GM12878 (cell line): Measurements from ENCODE around the gene YKT6. TPM values are rescaled to one million over a fixed set of nuclear protein-coding genes. Genes with fewer than 3 reads are reported as not detected.

Source experiments
- ATAC-seq: fragments of 200-7000 bp; cut with Tn5 transposase; 3 replicates; pipeline ENCODE4 v1.9.1; 2020; ENCODE audit warnings: mild to moderate bottlenecking, moderate library complexity
- BruUV-seq: library from RNA; stranded (reverse); fragments of 400-500 nt; replicated peaks from 2 replicates; lab custom pipeline; 2021; lab: Mats Ljungman, UMichigan
- CTCF ChIA-PET: fragments of 300-600 bp; sonication (Branson Sonifier 250); formaldehyde crosslinking; extraction: SDS; loops from one replicate; lab custom pipeline; 2021; ENCODE audit warnings: inconsistent platforms; lab: Yijun Ruan, JAX
- POLR2A ChIA-PET: fragments of 350-600 bp; formaldehyde crosslinking; extraction: SDS; loops from one replicate; lab custom pipeline; 2021; ENCODE audit warnings: inconsistent platforms; lab: Charles Lee
- RAD21 ChIA-PET: fragments of 300-600 bp; sonication (Branson Sonifier 250); formaldehyde crosslinking; loops from one replicate; lab custom pipeline; 2023; ENCODE audit warnings: antibody characterized with exemption; ENCODE audit not compliant: unreplicated experiment; lab: Charles Lee
- SMC1A ChIA-PET: fragments of 300-600 bp; sonication (Branson Sonifier 250); formaldehyde crosslinking; loops from one replicate; lab custom pipeline; 2023; ENCODE audit not compliant: unreplicated experiment, uncharacterized antibody; lab: Charles Lee
- DNase-seq: peaks from one replicate; pipeline ENCODE4 v3.0.0-alpha.2; 2011; ENCODE audit warnings: low read depth, low spot score
- FAIRE-seq: peaks from 3 replicates; lab custom pipeline; 2011; peaks lifted over from hg19 to GRCh38; lab: Jason Lieb, UNC
- H2AFZ ChIP-seq: 2 replicates; pipeline ENCODE4 v1.6.0; 2011; ENCODE audit warnings: low read depth, low read length, control low read depth; ENCODE audit not compliant: control insufficient read depth
- H3K27ac ChIP-seq: 2 replicates; pipeline ENCODE4 v1.5.1; 2011; ENCODE audit warnings: control low read depth; ENCODE audit not compliant: control insufficient read depth, insufficient read depth
- H3K27me3 ChIP-seq, 2 experiments: replicated peaks in 1 of 2; 2 replicates each; pipeline versions ENCODE4 v1.6.0 to v1.6.1; 2011; ENCODE audit warnings: low read length in 1 of 2; ENCODE audit not compliant: control insufficient read depth in 2 of 2, insufficient read depth in 2 of 2
- H3K36me3 ChIP-seq, 2 experiments: 2 replicates each; pipeline ENCODE4 v1.5.1; 2011; ENCODE audit warnings: low read length in 1 of 2; ENCODE audit not compliant: control insufficient read depth in 2 of 2, insufficient read depth in 2 of 2
- H3K4me1 ChIP-seq: 2 replicates; pipeline ENCODE4 v1.6.1; 2011; ENCODE audit warnings: mild to moderate bottlenecking, low read length, moderate library complexity, mixed read lengths; ENCODE audit not compliant: control insufficient read depth, insufficient read depth
- H3K4me2 ChIP-seq: 2 replicates; pipeline ENCODE4 v1.6.0; 2011; ENCODE audit warnings: control low read depth; ENCODE audit not compliant: control insufficient read depth, insufficient read depth
- H3K4me3 ChIP-seq: fragments of 200-600 bp; sonication (generic); 2 replicates; pipeline ENCODE4 v1.5.1; 2016
- H3K79me2 ChIP-seq: 2 replicates; pipeline ENCODE4 v1.6.0; 2011; ENCODE audit warnings: low read length; ENCODE audit not compliant: control insufficient read depth, insufficient read depth
- H3K9ac ChIP-seq: 2 replicates; pipeline ENCODE4 v1.8.0; 2011; ENCODE audit warnings: low read length, control low read depth, mixed read lengths; ENCODE audit not compliant: control insufficient read depth, insufficient read depth
- H3K9me3 ChIP-seq: replicated peaks from 3 replicates; pipeline ENCODE4 v1.5.1; 2011; ENCODE audit warnings: mild to moderate bottlenecking, low read length; ENCODE audit not compliant: control insufficient read depth, insufficient read depth
- H4K20me1 ChIP-seq: 2 replicates; pipeline ENCODE4 v1.6.0; 2011; ENCODE audit not compliant: control insufficient read depth, insufficient read depth
- NR2C1 ChIP-seq: fragments of 450-650 bp; IDR thresholded peaks from 2 replicates; pipeline ENCODE4 v1.6.1; 2017; ENCODE audit warnings: antibody characterized with exemption, mild to moderate bottlenecking, moderate library complexity
- NR2C2 ChIP-seq: IDR thresholded peaks from 2 replicates; pipeline ENCODE4 v1.6.1; 2011; ENCODE audit warnings: borderline replicate concordance, low read depth; ENCODE audit not compliant: control insufficient read depth, insufficient read length
- TCF7 ChIP-seq: IDR thresholded peaks from 2 replicates; pipeline ENCODE4 v1.6.1; 2014; ENCODE audit warnings: antibody characterized with exemption, borderline replicate concordance
- YBX1 ChIP-seq: fragments of 450-650 bp; IDR thresholded peaks from 2 replicates; pipeline ENCODE4 v1.6.1; 2016; ENCODE audit warnings: antibody characterized with exemption
- WGBS: methylation state at CpG from one replicate; pipeline ENCODE4 v1.1.6; 2016; ENCODE audit warnings: low lambda C conversion rate; ENCODE audit not compliant: insufficient replicate concordance, insufficient coverage; ENCODE audit errors: missing lambda C conversion rate; 5-methylcytosine and 5-hydroxymethylcytosine counted together
- in situ Hi-C: fragments of 300-500 bp; cut with MboI; formaldehyde crosslinking; loops from 9 replicates; pipeline ENCODE4 v1.14.3; 2018; ENCODE audit warnings: mixed read lengths
- intact Hi-C: fragments of 100-400 bp; cut with micrococcal nuclease; formaldehyde crosslinking; loops from one replicate; pipeline ENCODE4 v1.14.2; 2022; ENCODE audit not compliant: unreplicated experiment
- polyA plus RNA-seq, 11 experiments: library from polyadenylated mRNA; depleted of rRNA in 4 of 11; unstranded in 6 of 11; stranded (reverse) in 5 of 11; fragments of >200 nt; fragmentation: Nextera tagmentation in 4 of 11; fragmentation: Illumina TruSeq in 1 of 11; extraction: Ambion mirVana in 4 of 11; extraction: Trizol in 1 of 11; gene quantifications; 1 replicate in 1 of 11; 2 replicates in 10 of 11; pipeline versions ENCODE4 v1.2.1 to v1.2.3, GENCODE V29; 2011 to 2016; ENCODE audit warnings: inconsistent platforms in 2 of 11, missing spikeins in 2 of 11, low read depth in 1 of 11
- total RNA-seq, 4 experiments: library from RNA; depleted of rRNA in 3 of 4; stranded (reverse); fragments of >200 nt in 3 of 4; fragmentation: Illumina TruSeq in 1 of 4; extraction: Trizol in 1 of 4; gene quantifications; 2 replicates each; pipeline versions ENCODE4 v1.2.1 to v1.2.3, GENCODE V29; 2013 to 2021

YKT6 gene
- total and polyA plus RNA-seq, 10 of the 15 experiments (the other 5 are each of a cell fraction or from before 2014, with no cell fraction given), result 1.7 to 95.2 (median 70.5) TPM

GRCh38 chr7:44156453-44157010 is 44.2 kb upstream of the YKT6 start (continued):
- no peak for TF ChIP-seq YBX1
- no peak for TF ChIP-seq NR2C1

DNA sequence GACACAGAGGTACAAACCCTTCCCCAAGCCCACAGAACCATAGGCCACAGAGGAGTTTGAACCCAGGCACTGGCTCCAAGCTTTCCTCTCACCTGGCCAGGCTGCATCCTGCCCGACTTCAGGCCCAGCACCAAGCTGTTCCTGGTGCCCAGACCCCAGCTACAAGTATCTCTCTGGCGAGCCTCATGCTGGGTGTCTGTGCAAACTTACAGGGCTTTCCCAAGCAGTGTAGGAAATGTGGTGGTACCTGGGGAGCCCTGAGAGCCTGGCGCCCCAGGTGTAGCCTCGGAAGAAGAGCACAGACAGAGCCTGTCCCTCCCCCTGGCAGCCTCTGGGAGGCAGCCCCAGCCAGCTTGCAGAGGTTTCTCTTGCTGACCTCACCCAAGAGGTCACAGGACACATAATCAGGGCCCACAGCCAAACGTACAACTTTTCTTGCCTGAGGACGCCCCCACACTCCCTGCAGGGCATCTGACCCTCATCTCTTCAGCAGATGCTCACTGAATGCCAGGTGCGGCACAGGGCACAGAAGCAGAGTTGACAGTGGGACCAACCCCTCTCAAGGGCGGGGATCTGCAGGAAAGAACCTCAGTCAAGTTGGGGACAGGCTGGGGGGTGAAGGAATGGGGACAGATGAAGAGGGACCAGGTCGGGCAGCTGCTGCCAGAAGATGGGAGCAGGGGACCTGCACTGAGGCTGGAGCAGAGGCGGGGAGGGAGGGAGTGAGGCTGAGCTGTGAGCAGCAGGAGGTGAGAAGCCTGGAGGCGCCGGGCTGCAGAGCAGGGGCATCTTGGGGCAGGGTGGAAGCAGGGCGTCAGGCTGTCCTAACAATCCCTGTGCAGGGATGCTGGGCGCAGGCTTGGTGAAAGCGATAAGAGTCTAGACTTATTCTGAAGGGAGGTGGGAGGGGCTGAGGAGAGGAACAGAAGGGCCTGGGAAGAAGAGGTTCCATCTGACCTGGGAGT is 43.4 kb upstream of the YKT6 start:
- ChIA-PET SMC1A (no interaction called here), RAD21 (no interaction called here)
- no peak overlapping the region for H3K9ac ChIP-seq
- H4K20me1 ChIP-seq, result no peaks in the 10 kb centered on the region
- no peaks in the 10 kb centered on the region; a peak in 2 of 4 replicates for H3K27me3 ChIP-seq
- no peak; the same call in 2 of the 3 replicates for ATAC-seq
- intact Hi-C loops, result no loop called here
- no peak overlapping the region for H3K4me2 ChIP-seq
- no peak overlapping the region for H3K27ac ChIP-seq
- no peak overlapping the region for H2AFZ ChIP-seq
- H3K79me2 ChIP-seq, result no peaks in the 10 kb centered on the region
- TF ChIP-seq NR2C2 (no peak), TCF7 (no peak)
- TF ChIP-seq, all 136 proteins: peak for 0
- H3K9me3 ChIP-seq, result no peaks in the 10 kb centered on the region
- H3K36me3 ChIP-seq, result no peaks in the 10 kb centered on the region
- 33% methylated on average over 15 of the region's 15 CpGs for WGBS
- BruUV-seq, result no TSS peak
- no peak overlapping the region for H3K4me3 ChIP-seq
- ChIA-PET POLR2A (no interaction called here), CTCF (no interaction called here)
- FAIRE-seq (no peak), DNase-seq (no peak)
- in situ Hi-C loops, result no loop called here
- H3K4me1 ChIP-seq, result no peaks in the 10 kb centered on the region
